Muscle of leg (tissue), 11 donors: ENCODE data around the gene SLC28A1. TPM values are rescaled to one million over a fixed set of nuclear protein-coding genes. Genes with fewer than 3 reads are reported as not detected.

Experiments
- DNase-seq: peaks from one replicate; pipeline ENCODE4 v3.0.0; 2013
- H3K27ac ChIP-seq: one replicate; pipeline ENCODE4 v1.5.1; 2013; ENCODE audit warnings: mild to moderate bottlenecking, low read length, control low read depth
- H3K27me3 ChIP-seq: one replicate; pipeline ENCODE4 v1.6.1; 2013; ENCODE audit warnings: low read length; ENCODE audit not compliant: control insufficient read depth, insufficient read depth
- H3K36me3 ChIP-seq: one replicate; pipeline ENCODE4 v1.6.1; 2013; ENCODE audit warnings: low read length; ENCODE audit not compliant: control insufficient read depth, insufficient read depth
- H3K4me1 ChIP-seq: one replicate; pipeline ENCODE4 v1.6.1; 2013; ENCODE audit warnings: low read length; ENCODE audit not compliant: control insufficient read depth, insufficient read depth
- H3K4me3 ChIP-seq: one replicate; pipeline ENCODE4 v1.5.1; 2013; ENCODE audit warnings: low read length, control low read depth
- H3K9me3 ChIP-seq: replicated peaks from 2 replicates; pipeline ENCODE4 v1.6.1; 2013; ENCODE audit warnings: low read depth, low read length; ENCODE audit not compliant: control insufficient read depth
- WGBS: methylation state at CpG from one replicate; pipeline ENCODE4 v1.1.5; 2013; ENCODE audit warnings: missing lambda C conversion rate; ENCODE audit not compliant: insufficient coverage; 5-methylcytosine and 5-hydroxymethylcytosine counted together
- polyA plus RNA-seq, 8 donors: library from polyadenylated mRNA; unstranded; fragments of 120-200 nt; gene quantifications; one replicate each; pipeline versions ENCODE4 v1.2.1 to v1.2.3, GENCODE V29; 2013; ENCODE audit warnings: inconsistent platforms in 1 of 8, low replicate concordance in 1 of 8; ENCODE audit not compliant: insufficient read length in 8 of 8, insufficient read depth in 1 of 8
- total RNA-seq: library from RNA; stranded (reverse); fragments of 120-200 nt; gene quantifications from one replicate; pipeline ENCODE4 v1.2.4, GENCODE V29; 2013

SLC28A1 gene
- total and polyA plus RNA-seq, 9 donors: 0.25 to 1.5 (median 0.36) TPM

- Histone ChIP-seq H3K9me3 (no peaks in the 10 kb centered on the region), H3K27ac (no peak overlapping the region), H3K36me3 (peaks cover 72% of the 10 kb centered on the region), H3K4me1 (peaks cover 18% of the 10 kb centered on the region), H3K27me3 (no peaks in the 10 kb centered on the region), H3K4me3 (no peak overlapping the region)
- 98% methylated on average over 15 of the region's 15 CpGs for WGBS
- DNase-seq: no peak
These were observed 24.8 kb upstream of the SLC28A1 start for GRCh38 chr15:84859651-84860050.

GRCh38 chr15:84861781-84862180 is 22.7 kb upstream of the SLC28A1 start:
- H3K9me3 ChIP-seq: no peaks in the 10 kb centered on the region
- H3K4me3 ChIP-seq: no peak overlapping the region
- 20% methylated on average over 1 of the region's 3 CpGs for WGBS
- no peak overlapping the region for H3K27ac ChIP-seq
- H3K36me3 ChIP-seq: peaks cover 76% of the 10 kb centered on the region
- H3K27me3 ChIP-seq: no peaks in the 10 kb centered on the region
- H3K4me1 ChIP-seq: peaks cover 11% of the 10 kb centered on the region
- peak; percentile 60 for DNase-seq

GRCh38 chr15:84862214-84862975 is 22.1 kb upstream of the SLC28A1 start:
- Histone ChIP-seq H3K4me3 (no peak overlapping the region), H3K27ac (no peak overlapping the region), H3K9me3 (no peaks in the 10 kb centered on the region), H3K36me3 (peaks cover 76% of the 10 kb centered on the region), H3K27me3 (no peaks in the 10 kb centered on the region), H3K4me1 (peaks cover 11% of the 10 kb centered on the region)
- 93% methylated on average over 15 of the region's 17 CpGs for WGBS
- no peak for DNase-seq

- Histone ChIP-seq H3K27me3 (no peaks in the 10 kb centered on the region), H3K4me3 (peak overlapping the region; percentile 29), H3K9me3 (no peaks in the 10 kb centered on the region), H3K4me1 (peaks cover 11% of the 10 kb centered on the region), H3K27ac (peak overlapping the region; percentile 78), H3K36me3 (peaks cover 76% of the 10 kb centered on the region)
- WGBS: 50% methylated on average over 11 of the region's 13 CpGs
- DNase-seq: peak; percentile 94
These were observed 20.7 kb upstream of the SLC28A1 start for GRCh38 chr15:84863565-84864443.

- WGBS: 53% methylated on average over 5 of the region's 7 CpGs
- H3K36me3 ChIP-seq: peaks cover 76% of the 10 kb centered on the region
These were observed 20.0 kb upstream of the SLC28A1 start for GRCh38 chr15:84864444-84864795.

GRCh38 chr15:84865074-84865569 is 19.3 kb upstream of the SLC28A1 start:
- Histone ChIP-seq H3K4me1 (peaks cover 11% of the 10 kb centered on the region), H3K27ac (peak overlapping the region; percentile 62)
- no CpG with 5 or more reads among the region's 5 CpGs for WGBS

More at GRCh38 chr15:84864444-84864795, 20.0 kb upstream of the SLC28A1 start:
- Histone ChIP-seq H3K4me1 (peaks cover 11% of the 10 kb centered on the region), H3K27ac (peak overlapping the region; percentile 78), H3K9me3 (no peaks in the 10 kb centered on the region), H3K27me3 (no peaks in the 10 kb centered on the region), H3K4me3 (peak overlapping the region; percentile 29)
- DNase-seq: no peak

GRCh38 chr15:84868037-84868880 is 16.2 kb upstream of the SLC28A1 start:
- Histone ChIP-seq H3K9me3 (no peaks in the 10 kb centered on the region), H3K27me3 (no peaks in the 10 kb centered on the region), H3K4me3 (no peak overlapping the region), H3K36me3 (peaks cover 73% of the 10 kb centered on the region), H3K27ac (no peak overlapping the region), H3K4me1 (peaks cover 8% of the 10 kb centered on the region)
- WGBS: 83% methylated on average over 10 of the region's 12 CpGs
- no peak for DNase-seq

More at GRCh38 chr15:84865074-84865569, 19.3 kb upstream of the SLC28A1 start:
- Histone ChIP-seq H3K9me3 (no peaks in the 10 kb centered on the region), H3K27me3 (no peaks in the 10 kb centered on the region), H3K36me3 (peaks cover 76% of the 10 kb centered on the region), H3K4me3 (peak overlapping the region; percentile 29)
- DNase-seq: no peak

- H3K4me1 ChIP-seq: no peaks in the 10 kb centered on the region
- no peaks in the 10 kb centered on the region for H3K27me3 ChIP-seq
- no peak overlapping the region for H3K27ac ChIP-seq
- H3K9me3 ChIP-seq: no peaks in the 10 kb centered on the region
- 87% methylated on average over 3 of the region's 3 CpGs for WGBS
- H3K36me3 ChIP-seq: peaks cover 60% of the 10 kb centered on the region
- H3K4me3 ChIP-seq: no peak overlapping the region
- DNase-seq: no peak
These were observed 15.0 kb upstream of the SLC28A1 start for GRCh38 chr15:84869510-84869909.

GRCh38 chr15:84871428-84871985 is 13.0 kb upstream of the SLC28A1 start:
- H3K4me1 ChIP-seq: no peaks in the 10 kb centered on the region
- H3K9me3 ChIP-seq: no peaks in the 10 kb centered on the region
- H3K36me3 ChIP-seq: peaks cover 45% of the 10 kb centered on the region
- no peak for DNase-seq
- H3K27me3 ChIP-seq: no peaks in the 10 kb centered on the region
- WGBS: 89% methylated on average over 9 of the region's 9 CpGs
- no peak overlapping the region for H3K27ac ChIP-seq
- H3K4me3 ChIP-seq: no peak overlapping the region
